ENCODE results near the gene CACTIN. TPM values are rescaled to one million over a fixed set of nuclear protein-coding genes. Genes with fewer than 3 reads are reported as not detected.
A peak's percentile ranks its signal among the peaks of the same experiment; 100 is the strongest.

The CACTIN gene
- polyA plus RNA-seq, 1 of the 3 experiments (the other 2 are of a cell fraction): 36.4 TPM

DNA sequence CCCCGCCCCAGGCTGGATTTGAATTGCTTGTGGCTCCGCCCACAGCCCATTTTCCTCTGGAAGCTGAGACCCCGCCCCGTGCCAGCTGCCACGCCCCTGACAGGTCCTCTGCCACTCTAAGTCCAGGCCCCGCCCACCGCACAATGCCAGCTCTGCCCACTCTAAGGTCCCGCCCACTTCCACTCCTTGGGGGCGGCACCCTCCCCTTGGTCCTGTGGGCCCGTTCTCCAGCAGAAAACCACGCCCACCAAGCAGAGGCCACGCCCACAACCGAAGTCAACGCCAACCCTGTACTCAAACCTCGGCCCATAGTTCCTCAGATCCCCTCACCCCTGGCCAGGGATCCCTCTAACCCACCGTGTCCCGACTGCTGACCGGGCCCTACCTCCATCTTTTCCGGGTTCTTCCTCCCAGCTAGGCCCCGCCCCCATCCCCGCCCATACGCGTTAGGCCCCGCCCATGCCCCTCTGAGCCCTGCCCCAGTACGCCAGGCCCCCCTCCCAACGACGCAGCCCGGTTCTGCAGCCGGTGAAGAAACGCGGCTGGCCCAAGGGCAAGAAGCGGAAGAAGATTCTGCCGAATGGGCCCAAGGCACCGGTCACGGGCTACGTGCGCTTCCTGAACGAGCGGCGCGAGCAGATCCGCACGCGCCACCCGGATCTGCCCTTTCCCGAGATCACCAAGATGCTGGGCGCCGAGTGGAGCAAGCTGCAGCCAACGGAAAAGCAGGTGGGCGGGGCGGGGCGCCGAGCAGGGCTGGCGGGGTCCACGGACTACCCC, 52.5 kb downstream of the CACTIN start:
- Histone ChIP-seq H3K27ac (ENCODE audit: low read depth in 2 of 2, low read length in 1 of 2) (peak overlapping the region; percentile 67 to 72; a peak in 3 of 4 replicates), H3K9me3 (no peaks in the 10 kb centered on the region), H3F3A (replicated peaks; ENCODE audit: insufficient read depth) (peaks cover 17% of the 10 kb centered on the region), H4K20me1 (ENCODE audit: insufficient read depth) (peaks cover 4% of the 10 kb centered on the region; the same call in 1 of the 2 replicates), H3K9ac (peak overlapping the region; percentile 92; the same call in 1 of the 2 replicates), H3K27me3 (ENCODE audit: insufficient read depth) (no peaks in the 10 kb centered on the region), H2AFZ (ENCODE audit: low read depth) (no peak overlapping the region), H3K4me2 (peak overlapping the region; percentile 100), H3K79me2 (ENCODE audit: insufficient read depth) (peaks cover 9% of the 10 kb centered on the region), H3K4me3 (ENCODE audit: low read depth in 2 of 2, low read length in 1 of 2) (peak overlapping the region; percentile 91 to 92), H3K9me2 (no peaks in the 10 kb centered on the region), H3K4me1 (ENCODE audit: control insufficient read depth in 1 of 2, insufficient read depth in 2 of 2, low read depth in 1 of 2, low read length in 1 of 2) (peaks cover 0 to 5% of the 10 kb centered on the region in 2 experiments; a peak in 1 of 4 replicates), H3K36me3 (replicated peaks in 1 of 2; ENCODE audit: control insufficient read depth in 1 of 2, insufficient read depth in 2 of 2, low read length in 1 of 2) (peaks cover 6 to 13% of the 10 kb centered on the region in 2 experiments)
- ChIA-PET CTCF (interaction anchor here (1.0 to 5.8 kb wide), 4 partner anchors 12 to 36 kb away, joined by 3 to 38 read pairs (median 6); partner anchors contain the start of genes GIPC3 and MFSD12), POLR2A (interaction anchor here (0.6 to 1.1 kb wide), 3 partner anchors 13 to 626 kb away, joined by 3 to 4 read pairs (median 3); partner anchors contain the start of gene MFSD12)
- WGBS (ENCODE audit: low lambda C conversion rate): 52% methylated on average over 39 of the region's 55 CpGs
- peak; percentile 98 for DNase-seq
- TF ChIP-seq RXRA (IDR thresholded peaks at IDR 0.05; ENCODE audit: borderline replicate concordance, low read depth) (no peak), RCOR1 (IDR thresholded peaks at IDR 0.05; ENCODE audit: low read length) (no peak), MXI1 (IDR thresholded peaks at IDR 0.05; ENCODE audit: low read depth, low read length) (peak; percentile 61), REST (IDR thresholded peaks at IDR 0.05; ENCODE audit: low read depth, low read length) (no peak), USF2 (IDR thresholded peaks at IDR 0.05; ENCODE audit: borderline replicate concordance, low read depth, low read length) (no peak), EP300 (IDR thresholded peaks at IDR 0.05; ENCODE audit: borderline replicate concordance in 1 of 2, low read depth in 1 of 2, low read length in 1 of 2) (no peak), CHD2 (IDR thresholded peaks at IDR 0.05; ENCODE audit: low read length, partially characterized antibody) (no peak)
- TF ChIP-seq, protein P1, sequence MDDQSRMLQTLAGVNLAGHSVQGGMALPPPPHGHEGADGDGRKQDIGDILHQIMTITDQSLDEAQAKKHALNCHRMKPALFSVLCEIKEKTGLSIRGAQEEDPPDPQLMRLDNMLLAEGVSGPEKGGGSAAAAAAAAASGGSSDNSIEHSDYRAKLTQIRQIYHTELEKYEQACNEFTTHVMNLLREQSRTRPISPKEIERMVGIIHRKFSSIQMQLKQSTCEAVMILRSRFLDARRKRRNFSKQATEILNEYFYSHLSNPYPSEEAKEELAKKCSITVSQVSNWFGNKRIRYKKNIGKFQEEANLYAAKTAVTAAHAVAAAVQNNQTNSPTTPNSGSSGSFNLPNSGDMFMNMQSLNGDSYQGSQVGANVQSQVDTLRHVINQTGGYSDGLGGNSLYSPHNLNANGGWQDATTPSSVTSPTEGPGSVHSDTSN (IDR thresholded peaks at IDR 0.05): peak; percentile 88
- TF ChIP-seq, protein P2, sequence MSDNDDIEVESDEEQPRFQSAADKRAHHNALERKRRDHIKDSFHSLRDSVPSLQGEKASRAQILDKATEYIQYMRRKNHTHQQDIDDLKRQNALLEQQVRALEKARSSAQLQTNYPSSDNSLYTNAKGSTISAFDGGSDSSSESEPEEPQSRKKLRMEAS (IDR thresholded peaks at IDR 0.05; ENCODE audit: low read depth): no peak
